OCI-LY3 (cell line): ENCODE results near the gene PLOD1.

Experiments
- EZH2phosphoT487 ChIP-seq: fragments of 200-600 bp; shearing (Covaris generic); IDR thresholded peaks from 2 replicates; pipeline ENCODE4 v1.6.1; 2018; ENCODE audit warnings: antibody characterized with exemption, mixed run types, low read depth
- TF ChIP-seq, protein P1 (sequence below): fragments of 200-600, 300-600 bp; sonication (generic); IDR thresholded peaks from 2 replicates; pipeline ENCODE4 v1.5.1; 2014; ENCODE audit warnings: antibody characterized with exemption, low read length, low read depth

DNA sequence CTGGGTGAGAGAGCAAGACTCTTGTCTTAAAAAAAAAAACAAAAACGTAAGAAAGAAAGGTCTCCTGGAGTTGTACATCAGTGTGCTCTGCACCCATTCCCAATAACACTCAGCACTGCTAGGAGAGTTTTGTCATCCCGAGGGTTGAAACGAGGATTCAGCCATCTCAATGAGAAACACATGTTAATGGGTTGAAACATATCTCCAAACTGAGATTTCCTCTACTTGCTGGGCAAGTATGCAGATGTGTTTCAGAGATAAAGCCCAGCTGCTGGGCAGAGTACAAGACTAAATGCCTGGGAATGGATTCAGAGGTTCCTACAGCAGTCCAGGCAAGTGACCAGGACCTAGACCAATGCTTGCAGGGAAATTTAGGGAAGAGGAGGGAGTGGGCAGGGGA lies 43.1 kb downstream of the PLOD1 start:
- TF ChIP-seq, protein P1, sequence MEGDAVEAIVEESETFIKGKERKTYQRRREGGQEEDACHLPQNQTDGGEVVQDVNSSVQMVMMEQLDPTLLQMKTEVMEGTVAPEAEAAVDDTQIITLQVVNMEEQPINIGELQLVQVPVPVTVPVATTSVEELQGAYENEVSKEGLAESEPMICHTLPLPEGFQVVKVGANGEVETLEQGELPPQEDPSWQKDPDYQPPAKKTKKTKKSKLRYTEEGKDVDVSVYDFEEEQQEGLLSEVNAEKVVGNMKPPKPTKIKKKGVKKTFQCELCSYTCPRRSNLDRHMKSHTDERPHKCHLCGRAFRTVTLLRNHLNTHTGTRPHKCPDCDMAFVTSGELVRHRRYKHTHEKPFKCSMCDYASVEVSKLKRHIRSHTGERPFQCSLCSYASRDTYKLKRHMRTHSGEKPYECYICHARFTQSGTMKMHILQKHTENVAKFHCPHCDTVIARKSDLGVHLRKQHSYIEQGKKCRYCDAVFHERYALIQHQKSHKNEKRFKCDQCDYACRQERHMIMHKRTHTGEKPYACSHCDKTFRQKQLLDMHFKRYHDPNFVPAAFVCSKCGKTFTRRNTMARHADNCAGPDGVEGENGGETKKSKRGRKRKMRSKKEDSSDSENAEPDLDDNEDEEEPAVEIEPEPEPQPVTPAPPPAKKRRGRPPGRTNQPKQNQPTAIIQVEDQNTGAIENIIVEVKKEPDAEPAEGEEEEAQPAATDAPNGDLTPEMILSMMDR: no peak
- no peak for TF ChIP-seq EZH2phosphoT487
